Fibroblast of skin of abdomen (primary cell): ENCODE data around the gene MRPS31.
"Not testable (repeated sequence)": the region's sequence is repeated elsewhere in the genome, so short reads cannot be mapped to it uniquely, and the experiment has no call there.

Source experiments
- DNase-seq: peaks from one replicate; pipeline ENCODE4 v3.0.0-alpha.2; 2013

The MRPS31 gene

DNA sequence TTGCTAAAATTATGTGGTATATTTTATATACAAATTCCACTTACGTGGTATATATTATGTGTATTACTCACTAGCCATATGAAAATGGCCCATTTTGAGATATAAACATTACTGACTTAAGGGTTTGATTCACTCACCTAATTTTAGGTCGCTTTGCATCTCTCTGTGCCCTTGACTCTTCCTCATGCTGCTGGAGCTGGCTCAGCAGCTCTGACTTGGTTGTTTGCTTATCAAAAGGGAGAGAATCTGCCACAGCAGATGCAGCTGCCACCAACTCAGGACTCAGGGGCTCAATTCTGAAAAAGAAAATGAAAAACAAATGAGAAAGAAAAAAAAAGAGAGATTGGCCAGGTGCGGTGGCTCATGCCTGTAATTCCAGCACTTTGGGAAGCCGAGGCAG, 12.2 kb downstream of the MRPS31 start:
- DNase-seq = no peak

GRCh38 chr13:40756042-40756441, 14.9 kb downstream of the MRPS31 start:
- DNase-seq = no peak

DNA sequence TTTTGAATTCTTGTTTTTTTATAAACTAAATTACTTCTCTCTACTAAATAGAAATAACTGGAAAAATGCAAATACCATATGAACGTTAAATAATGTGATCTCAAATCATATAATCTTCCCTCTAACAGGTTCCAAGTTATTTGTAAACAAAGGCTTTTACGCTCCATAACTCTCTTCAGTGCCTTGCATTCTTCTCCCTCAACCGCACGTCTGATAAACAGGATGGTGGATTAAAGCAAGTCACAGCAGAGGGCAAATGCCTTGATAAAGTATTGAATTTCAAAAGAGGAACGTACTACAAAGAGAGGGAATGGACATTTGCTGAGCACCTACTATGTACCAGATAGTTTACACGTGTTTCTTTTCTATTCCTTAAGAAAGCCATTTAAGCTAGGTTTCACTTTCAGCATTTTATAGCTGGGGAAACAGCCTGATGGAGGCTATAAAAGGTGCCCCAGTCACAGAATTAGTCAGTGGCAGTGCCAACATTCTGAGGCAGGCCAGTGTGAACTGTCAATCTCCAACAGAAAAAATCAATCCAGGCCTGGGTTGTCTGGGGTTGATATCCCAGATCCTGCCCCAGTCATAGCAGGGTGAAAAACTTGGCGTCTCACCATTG, 15.8 kb downstream of the MRPS31 start:
- DNase-seq = no peak

DNA sequence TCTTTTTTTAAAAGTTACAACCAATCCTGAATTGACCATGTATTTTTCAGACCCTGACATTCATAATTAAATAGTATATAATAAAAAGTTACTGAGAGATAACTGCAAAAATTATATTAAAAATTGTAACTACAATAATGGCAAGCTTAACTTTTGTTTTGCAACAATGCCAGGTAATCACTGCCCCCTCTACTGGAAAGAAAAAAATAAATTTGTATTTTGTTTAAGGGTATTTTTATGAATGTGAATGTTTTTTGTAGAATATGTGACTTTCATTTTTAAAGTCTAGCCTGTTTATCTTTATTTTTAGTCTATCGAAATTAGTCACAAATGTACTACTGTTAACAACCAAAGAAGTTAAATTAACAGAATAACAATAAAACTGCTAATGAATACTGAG, 21.7 kb downstream of the MRPS31 start:
- no peak for DNase-seq

DNA sequence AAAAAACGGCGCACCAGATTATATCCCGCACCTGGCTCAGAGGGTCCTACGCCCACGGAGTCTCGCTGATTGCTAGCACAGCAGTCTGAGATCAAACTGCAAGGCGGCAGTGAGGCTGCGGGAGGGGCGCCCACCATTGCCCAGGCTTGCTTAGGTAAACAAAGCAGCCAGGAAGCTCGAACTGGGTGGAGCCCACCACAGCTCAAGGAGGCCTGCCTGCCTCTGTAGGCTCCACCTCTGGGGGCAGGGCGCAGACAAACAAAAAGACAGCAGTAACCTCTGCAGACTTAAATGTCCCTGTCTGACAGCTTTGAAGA, 35.8 kb downstream of the MRPS31 start:
- not testable (repeated sequence) for DNase-seq

DNA sequence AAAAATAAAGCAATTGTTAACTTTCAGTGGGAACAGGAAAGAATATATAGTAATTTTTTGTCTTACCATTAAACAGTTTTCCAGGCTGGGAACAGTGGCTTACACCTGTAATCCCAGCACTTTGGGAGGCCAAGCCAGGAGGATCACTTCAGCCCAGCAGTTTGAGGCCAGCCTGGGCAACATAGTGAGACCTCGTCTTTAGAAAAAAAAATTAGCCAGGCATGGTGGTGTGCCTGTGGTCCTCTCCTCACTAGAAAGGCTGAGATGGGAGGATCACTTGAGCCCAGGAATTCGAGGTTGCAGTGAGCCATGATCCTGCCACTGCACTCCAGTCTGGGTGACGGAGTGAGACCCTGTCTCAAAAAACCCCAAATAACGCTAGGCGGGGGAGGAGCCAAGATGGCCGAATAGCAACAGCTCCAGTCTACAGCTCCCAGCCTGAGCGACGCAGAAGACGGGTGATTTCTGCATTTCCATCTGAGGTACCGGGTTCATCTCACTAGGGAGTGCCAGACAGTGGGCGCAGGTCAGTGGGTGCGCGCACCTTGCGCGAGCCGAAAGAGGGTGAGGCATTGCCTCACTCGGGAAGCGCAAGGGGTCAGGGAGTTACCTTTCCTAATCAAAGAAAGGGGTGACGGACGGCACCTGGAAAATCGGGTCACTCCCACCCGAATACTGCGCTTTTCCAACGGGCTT, 36.3 kb downstream of the MRPS31 start:
- not testable (repeated sequence) for DNase-seq

- no peak for DNase-seq
Measured at GRCh38 chr13:40732658-40733057, 38.3 kb downstream of the MRPS31 start.

DNA sequence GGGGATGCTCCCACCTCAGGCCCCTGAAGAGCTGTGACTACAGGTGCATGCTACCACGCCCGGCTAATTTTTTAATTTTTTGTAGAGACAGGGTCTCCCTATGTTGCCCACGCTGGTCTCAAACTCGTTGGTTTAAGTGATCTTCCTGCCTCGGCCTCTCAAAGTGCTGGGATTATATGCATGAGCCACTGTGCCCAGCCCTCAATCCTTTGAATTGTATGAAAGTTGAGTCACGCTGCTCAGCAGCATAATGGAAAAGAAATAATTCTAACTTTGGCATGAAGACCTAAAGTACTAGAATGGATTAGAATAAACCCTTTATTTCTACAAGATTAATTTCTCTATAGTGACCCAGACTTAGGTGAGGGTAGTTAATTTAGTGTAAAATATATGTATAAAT, 42.4 kb downstream of the MRPS31 start:
- no peak for DNase-seq

GRCh38 chr13:40714433-40714832, 56.6 kb downstream of the MRPS31 start:
- not testable (repeated sequence) for DNase-seq

DNA sequence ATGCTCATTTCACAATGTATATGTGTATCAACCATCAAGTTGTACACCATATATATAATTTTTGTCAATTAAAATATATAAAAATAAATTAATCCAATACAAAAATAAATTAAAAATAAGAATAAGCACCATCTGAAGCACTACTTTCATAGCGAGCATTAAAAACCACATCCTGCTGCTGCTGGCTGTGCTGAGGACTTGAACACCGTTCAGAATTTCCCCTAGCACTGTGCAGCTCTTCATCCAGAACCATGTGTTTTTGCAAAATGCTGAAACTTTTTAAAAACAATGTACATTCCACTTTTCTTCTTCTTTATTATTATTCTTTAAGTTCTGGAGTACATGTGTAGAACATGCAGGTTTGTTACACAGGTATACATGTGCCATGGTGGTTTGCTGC, 64.6 kb downstream of the MRPS31 start:
- no peak for DNase-seq

GRCh38 chr13:40697711-40698110, 73.3 kb downstream of the MRPS31 start:
- DNase-seq = no peak

DNA sequence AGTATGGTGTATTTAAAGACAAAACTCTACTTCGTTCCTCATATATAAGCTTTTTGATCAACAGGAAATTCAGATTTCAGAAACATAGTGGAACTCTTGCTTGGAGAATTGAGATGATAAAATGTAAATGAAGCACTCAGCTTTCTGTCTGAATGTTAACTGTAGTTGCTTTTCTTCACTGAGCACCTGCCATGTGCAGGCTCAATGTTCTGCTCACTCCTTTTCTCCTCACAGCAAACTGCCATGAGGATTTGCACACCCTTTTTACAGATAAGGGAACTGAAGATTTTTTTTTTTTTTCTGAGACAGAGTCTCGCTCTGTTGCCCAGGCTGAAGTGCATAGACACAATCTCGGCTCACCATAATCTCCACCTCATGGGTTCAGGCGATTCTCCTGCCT, 76.6 kb downstream of the MRPS31 start:
- no peak for DNase-seq

DNA sequence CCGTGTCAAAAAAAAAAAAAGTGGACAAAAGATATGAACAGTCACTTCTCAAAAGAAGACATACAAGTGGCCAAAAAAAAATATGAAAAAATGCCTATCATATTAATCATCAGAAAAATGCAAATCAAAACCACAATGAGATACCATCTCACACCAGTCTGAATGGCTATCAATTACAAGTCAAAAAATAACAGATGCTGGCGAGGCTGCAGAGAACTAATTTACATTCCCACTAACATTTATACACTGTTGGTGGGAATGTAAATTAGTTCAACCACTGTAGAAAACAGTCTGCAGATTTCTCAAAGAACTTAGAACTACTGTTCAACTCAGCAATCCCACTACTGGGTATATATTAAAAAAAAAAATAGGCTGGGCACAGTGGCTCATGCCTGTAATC, 78.0 kb downstream of the MRPS31 start:
- DNase-seq = peak; percentile 31

DNA sequence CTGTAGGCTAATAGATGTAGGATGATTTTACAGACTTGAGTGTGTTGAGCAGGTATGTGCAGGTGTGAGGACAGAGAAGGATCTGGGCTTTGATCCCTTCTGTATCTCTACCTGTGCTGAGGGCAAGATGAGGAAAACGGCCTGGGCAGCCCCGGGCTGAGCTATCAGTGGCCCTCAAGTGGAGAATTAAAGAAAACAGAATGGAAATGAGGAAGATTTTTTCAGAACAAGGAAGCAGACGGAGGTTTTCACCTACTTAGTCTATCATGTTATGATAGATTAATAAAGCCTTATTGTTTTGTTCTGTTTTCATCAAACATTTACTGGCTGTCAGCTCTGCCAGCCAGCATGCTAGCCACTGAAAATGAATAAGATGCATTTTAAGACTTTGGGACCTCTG, 82.2 kb downstream of the MRPS31 start:
- DNase-seq = no peak

DNA sequence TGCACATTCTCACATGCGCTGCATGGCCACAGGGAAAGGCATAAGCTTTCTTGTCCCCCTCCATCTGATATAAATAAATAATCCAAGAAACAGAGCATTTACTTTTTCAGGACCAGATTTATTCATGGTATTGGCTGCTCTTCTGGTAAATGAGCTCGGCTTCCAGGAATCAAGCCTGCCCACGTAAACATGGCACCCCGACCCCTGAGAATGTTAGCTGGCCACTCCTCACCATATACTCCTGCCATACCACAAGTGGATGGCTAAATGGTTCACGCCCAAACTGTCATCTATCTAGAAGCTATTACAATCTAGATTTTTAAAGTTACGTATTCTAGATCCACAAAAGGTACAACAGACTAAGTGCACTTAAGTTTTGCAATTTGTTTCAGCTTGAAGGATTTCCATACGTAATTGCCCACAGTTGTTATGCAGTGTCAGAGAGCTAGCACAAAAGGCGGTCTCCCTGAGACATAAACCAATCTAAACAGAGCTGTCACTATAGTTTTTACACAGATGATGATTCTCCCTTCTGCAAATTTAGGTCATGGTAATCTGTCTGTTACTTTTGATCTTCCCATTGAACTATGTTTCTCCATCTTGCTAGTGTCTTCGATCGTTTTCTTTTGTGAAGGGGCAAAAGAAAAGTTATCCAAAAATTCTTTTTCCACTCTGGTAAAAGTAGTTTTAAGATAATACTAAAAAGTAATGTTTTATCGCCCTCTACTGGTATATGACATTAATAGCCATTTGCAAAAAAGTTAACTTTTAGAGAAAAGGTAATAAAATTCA, 88.3 kb downstream of the MRPS31 start:
- DNase-seq = peak; percentile 19

- DNase-seq = no peak
Measured at GRCh38 chr13:40681341-40682146, 89.4 kb downstream of the MRPS31 start.

- DNase-seq = no peak
Measured at GRCh38 chr13:40680659-40681323, 90.2 kb downstream of the MRPS31 start.

DNA sequence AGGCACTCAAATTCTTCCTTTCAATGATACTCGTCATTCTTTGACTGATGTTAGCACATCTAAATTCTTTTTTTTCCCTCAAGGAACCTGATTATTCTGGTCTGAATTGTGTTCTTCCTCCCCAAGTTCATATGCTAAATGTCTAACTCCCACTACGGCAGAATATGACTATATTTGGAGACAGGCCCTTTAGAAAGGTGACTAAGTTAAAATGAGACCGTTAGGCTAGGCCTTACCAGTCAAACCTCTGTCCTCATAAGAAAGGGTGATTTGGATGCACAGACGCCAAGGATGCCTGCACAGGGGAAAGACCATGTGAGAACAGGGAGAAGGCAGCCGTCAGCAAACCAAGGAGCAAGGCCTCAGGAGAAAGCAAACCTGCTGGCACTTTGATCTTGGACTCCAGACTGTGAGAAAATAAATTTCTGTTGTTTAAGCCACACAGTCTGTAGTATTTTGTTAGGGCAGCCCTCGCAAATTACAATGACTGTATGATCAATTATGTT, 91.5 kb downstream of the MRPS31 start:
- DNase-seq = no peak
